GM12875 (cell line): ENCODE results near the gene PNPLA6.

Source experiments
- H3K4me3 ChIP-seq: one replicate; pipeline ENCODE4 v1.5.1; 2011; ENCODE audit warnings: low read depth, low read length, control low read depth
- CTCF ChIP-seq: IDR thresholded peaks from 2 replicates; pipeline ENCODE4 v1.5.1; 2011; ENCODE audit warnings: low read depth, mild to moderate bottlenecking, control low read depth, inconsistent platforms, low read length, moderate library complexity, borderline replicate concordance; ENCODE audit not compliant: insufficient read depth

The PNPLA6 gene

GRCh38 chr19:7607874-7608560 is 72.5 kb downstream of the PNPLA6 start:
- no peak for TF ChIP-seq CTCF

GRCh38 chr19:7610491-7611240 is 75.1 kb downstream of the PNPLA6 start:
- no peak overlapping the region for H3K4me3 ChIP-seq
- TF ChIP-seq CTCF, result no peak

More at GRCh38 chr19:7607874-7608560, 72.5 kb downstream of the PNPLA6 start:
- no peak overlapping the region for H3K4me3 ChIP-seq
